T-helper 1 cell (primary cell): ENCODE data around the gene NSG2.

ENCODE experiments used
- DNase-seq, 5 donors: peaks; one replicate each; pipeline ENCODE4 v3.0.0-alpha.2; 2012 to 2020

NSG2 gene

GRCh38 chr5:174155281-174155680 is 109.8 kb downstream of the NSG2 start:
- DNase-seq = no peak

GRCh38 chr5:174155706-174156105 is 110.2 kb downstream of the NSG2 start:
- no peak for DNase-seq

- DNase-seq = no peak
Measured at GRCh38 chr5:174157048-174157447, 111.5 kb downstream of the NSG2 start.
